ENCODE results near the gene KIDINS220. TPM values are rescaled to one million over a fixed set of nuclear protein-coding genes. Genes with fewer than 3 reads are reported as not detected.

Gene KIDINS220
- total RNA-seq, 1 donor from 2014 or later, result 69.3 TPM

DNA sequence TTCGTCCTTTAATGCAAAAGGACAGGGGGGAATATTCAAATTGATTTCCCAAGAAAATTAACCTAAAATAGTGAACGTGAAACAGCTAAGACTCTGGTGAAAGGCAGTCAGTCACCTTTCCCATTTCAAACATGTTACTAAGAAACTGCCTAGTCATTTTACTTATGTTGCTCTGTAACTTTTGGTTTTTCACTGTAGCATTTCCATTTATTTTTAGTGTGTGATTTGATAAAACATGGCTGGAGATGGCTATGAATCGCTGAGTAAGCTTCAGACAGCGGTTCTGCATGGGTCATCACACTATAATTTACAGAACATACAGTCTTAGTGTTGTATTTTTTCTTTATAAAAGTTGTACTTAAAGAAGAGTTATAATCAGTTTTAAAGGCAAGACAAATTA lies 16.0 kb upstream of the KIDINS220 start:
- Histone ChIP-seq H3K36me3 (peaks cover 3% of the 10 kb centered on the region), H3K4me1 (no peaks in the 10 kb centered on the region), H3K9me3 (no peaks in the 10 kb centered on the region), H3K4me3 (no peak overlapping the region), H3K27ac (no peak overlapping the region), H3K27me3 (ENCODE audit: low read depth) (no peaks in the 10 kb centered on the region)
- ATAC-seq (no peak), DNase-seq (no peak)
- intact Hi-C loops (cut with DNase I), result no loop called here
- TF ChIP-seq, protein P1, sequence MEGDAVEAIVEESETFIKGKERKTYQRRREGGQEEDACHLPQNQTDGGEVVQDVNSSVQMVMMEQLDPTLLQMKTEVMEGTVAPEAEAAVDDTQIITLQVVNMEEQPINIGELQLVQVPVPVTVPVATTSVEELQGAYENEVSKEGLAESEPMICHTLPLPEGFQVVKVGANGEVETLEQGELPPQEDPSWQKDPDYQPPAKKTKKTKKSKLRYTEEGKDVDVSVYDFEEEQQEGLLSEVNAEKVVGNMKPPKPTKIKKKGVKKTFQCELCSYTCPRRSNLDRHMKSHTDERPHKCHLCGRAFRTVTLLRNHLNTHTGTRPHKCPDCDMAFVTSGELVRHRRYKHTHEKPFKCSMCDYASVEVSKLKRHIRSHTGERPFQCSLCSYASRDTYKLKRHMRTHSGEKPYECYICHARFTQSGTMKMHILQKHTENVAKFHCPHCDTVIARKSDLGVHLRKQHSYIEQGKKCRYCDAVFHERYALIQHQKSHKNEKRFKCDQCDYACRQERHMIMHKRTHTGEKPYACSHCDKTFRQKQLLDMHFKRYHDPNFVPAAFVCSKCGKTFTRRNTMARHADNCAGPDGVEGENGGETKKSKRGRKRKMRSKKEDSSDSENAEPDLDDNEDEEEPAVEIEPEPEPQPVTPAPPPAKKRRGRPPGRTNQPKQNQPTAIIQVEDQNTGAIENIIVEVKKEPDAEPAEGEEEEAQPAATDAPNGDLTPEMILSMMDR (IDR thresholded peaks at IDR 0.05), result no peak

DNA sequence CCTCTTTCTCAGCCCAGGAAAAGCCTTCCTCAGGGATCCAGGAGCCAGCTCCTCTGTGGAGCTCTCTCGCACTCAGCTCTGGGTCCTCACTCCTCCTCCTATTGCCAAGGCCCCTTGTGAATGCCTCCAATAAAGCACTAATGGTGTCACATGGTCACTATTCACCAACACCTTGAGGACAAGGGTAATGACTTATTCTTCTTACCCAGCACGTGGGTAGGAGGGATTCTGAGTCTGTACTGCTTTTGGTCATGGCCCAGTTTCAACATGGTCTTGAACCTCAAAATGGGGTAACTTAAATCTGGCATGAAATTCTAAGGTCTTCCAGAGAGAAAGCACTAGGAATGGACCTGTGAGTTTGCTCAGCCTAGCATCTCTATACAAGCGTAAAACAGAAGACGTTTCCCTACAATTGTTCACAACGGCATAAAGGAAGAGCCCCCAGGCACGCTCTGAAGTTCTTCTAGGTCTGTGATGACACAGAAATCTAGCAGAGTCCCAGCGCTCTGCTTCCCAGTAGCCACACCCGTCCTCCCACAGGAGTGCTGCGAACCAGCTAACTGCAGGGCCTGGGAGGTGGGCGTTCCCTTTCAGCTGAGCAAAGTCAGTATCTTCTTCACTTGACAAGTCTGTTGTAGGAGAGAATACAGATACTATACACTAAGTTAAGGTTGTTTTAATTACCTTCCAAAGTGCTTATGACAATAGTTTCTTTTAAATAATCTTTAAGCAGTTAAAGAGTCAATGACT lies 14.6 kb upstream of the KIDINS220 start:
- Histone ChIP-seq H3K4me1 (no peaks in the 10 kb centered on the region), H3K9me3 (no peaks in the 10 kb centered on the region), H3K4me3 (no peak overlapping the region), H3K36me3 (no peaks in the 10 kb centered on the region), H3K27me3 (ENCODE audit: low read depth) (no peaks in the 10 kb centered on the region), H3K27ac (no peak overlapping the region)
- TF ChIP-seq, protein P1 (IDR thresholded peaks at IDR 0.05), result no peak
- intact Hi-C loops (cut with DNase I), result no loop called here
- DNase-seq (no peak), ATAC-seq (no peak)

DNA sequence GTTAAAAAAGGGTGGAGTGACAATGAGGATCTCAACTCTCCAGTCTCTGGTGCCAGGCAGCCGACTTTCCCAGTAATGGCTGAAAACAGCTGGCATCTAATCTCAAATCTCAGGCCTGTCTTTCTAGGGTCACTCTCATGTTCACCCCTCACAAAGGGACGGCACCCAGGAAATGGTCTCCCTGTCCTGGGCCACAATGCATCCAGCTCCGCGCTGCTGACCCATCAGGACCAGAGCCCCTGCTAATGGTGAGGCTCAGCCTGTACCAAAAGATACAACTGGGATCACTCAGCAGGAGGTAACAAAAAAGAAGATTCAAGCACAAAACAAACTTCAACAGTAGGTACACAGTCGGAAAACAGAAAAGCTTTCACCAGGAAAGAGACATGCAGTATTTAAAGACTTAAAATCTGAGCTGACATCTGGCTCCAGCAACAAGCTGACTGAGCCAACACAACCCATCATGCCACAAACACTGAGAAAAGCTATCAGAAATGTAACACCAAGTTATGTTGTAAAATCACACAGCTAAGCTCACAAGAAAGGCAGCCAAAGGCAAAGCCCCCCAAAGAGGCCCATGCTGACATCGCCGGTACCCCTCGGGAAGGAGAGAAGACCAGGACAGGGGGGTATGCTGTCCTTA lies 13.6 kb upstream of the KIDINS220 start:
- Histone ChIP-seq H3K4me1 (no peaks in the 10 kb centered on the region), H3K36me3 (no peaks in the 10 kb centered on the region), H3K27ac (no peak overlapping the region), H3K9me3 (no peaks in the 10 kb centered on the region), H3K4me3 (no peak overlapping the region), H3K27me3 (ENCODE audit: low read depth) (no peaks in the 10 kb centered on the region)
- intact Hi-C loops (cut with DNase I), result no loop called here
- TF ChIP-seq, protein P1 (IDR thresholded peaks at IDR 0.05), result no peak
- no peak for DNase-seq
- ATAC-seq, result no peak

DNA sequence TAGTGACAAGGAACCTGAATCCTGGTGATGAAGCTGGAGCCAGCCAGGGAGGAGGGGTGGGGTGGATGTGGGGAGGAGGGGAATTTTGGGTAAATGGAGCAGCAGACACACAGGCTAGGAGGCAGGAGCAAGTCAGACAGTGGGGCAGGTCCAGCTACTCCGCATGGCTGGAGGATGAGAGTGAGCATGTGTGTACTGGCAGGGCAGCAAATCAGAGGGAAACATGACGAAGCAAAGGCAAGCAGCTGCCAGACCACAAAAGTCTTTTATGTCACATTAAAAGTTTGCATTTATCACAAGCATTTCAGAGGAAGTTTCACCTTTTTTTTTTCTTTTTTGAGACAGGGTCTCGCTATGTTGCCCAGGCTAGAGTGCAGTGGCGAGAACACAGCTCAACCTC lies 11.9 kb upstream of the KIDINS220 start:
- no peak for ATAC-seq
- H3K4me1 ChIP-seq, result no peaks in the 10 kb centered on the region
- TF ChIP-seq, protein P1 (IDR thresholded peaks at IDR 0.05), result no peak
- no peak overlapping the region for H3K4me3 ChIP-seq
- intact Hi-C loops (cut with DNase I), result no loop called here
- no peak for DNase-seq
- no peaks in the 10 kb centered on the region for H3K9me3 ChIP-seq
- no peak overlapping the region for H3K27ac ChIP-seq
- H3K27me3 ChIP-seq (ENCODE audit: low read depth), result no peaks in the 10 kb centered on the region
- H3K36me3 ChIP-seq, result no peaks in the 10 kb centered on the region

GRCh38 chr2:8848328-8849100 lies 11.1 kb upstream of the KIDINS220 start:
- Histone ChIP-seq H3K27ac (no peak overlapping the region), H3K36me3 (no peaks in the 10 kb centered on the region), H3K9me3 (no peaks in the 10 kb centered on the region), H3K4me3 (no peak overlapping the region), H3K27me3 (ENCODE audit: low read depth) (no peaks in the 10 kb centered on the region), H3K4me1 (no peaks in the 10 kb centered on the region)
- intact Hi-C loops (cut with DNase I), result no loop called here
- TF ChIP-seq, protein P1 (IDR thresholded peaks at IDR 0.05), result no peak
- DNase-seq (no peak), ATAC-seq (no peak)

Measured in lower lobe of right lung (tissue), 2 donors.